ES-I3 (cell line): ENCODE results near the gene THADA.

ENCODE experiments used
- H3K36me3 ChIP-seq: 2 replicates; pipeline ENCODE4 v1.6.1; 2013; ENCODE audit warnings: mild to moderate bottlenecking, low read length, control low read depth, moderate library complexity; ENCODE audit not compliant: insufficient read depth
- H3K4me1 ChIP-seq: 2 replicates; pipeline ENCODE4 v1.6.1; 2013; ENCODE audit warnings: mild to moderate bottlenecking, control low read depth, low read length; ENCODE audit not compliant: insufficient read depth
- H3K9ac ChIP-seq: 2 replicates; pipeline ENCODE4 v1.6.1; 2013; ENCODE audit warnings: low read depth, mild to moderate bottlenecking, low read length, moderate library complexity
- H3K9me3 ChIP-seq: 2 replicates; pipeline ENCODE4 v1.6.1; 2013; ENCODE audit warnings: mild to moderate bottlenecking, low read length, moderate library complexity; ENCODE audit not compliant: control insufficient read depth, insufficient read depth

The THADA gene

DNA sequence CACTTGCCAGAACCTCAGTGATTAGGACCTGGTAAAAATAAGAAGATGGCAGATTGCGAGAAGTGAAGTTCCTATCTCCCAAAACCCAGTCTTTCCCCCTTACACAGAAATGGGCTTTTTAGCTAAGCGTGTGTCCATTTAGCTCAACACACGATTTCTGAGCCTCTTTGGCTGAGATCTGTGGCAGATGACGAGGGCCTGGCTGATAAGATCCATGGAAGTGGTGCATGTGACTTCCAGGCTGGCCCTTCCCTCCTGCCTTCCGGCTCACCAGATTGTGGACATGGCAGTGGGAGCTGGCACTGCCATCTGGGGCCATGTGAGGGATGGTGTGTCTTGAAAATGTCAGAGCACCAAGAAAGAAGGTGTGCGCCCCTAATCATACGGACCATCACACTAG lies 328.5 kb downstream of the THADA start:
- no peak overlapping the region for H3K9ac ChIP-seq
- H3K36me3 ChIP-seq, result no peaks in the 10 kb centered on the region
- H3K4me1 ChIP-seq, result no peaks in the 10 kb centered on the region; the same call in 1 of the 2 replicates
- H3K9me3 ChIP-seq, result no peaks in the 10 kb centered on the region

GRCh38 chr2:43266711-43267111 lies 329.1 kb downstream of the THADA start:
- H3K36me3 ChIP-seq, result no peaks in the 10 kb centered on the region
- no peaks in the 10 kb centered on the region for H3K9me3 ChIP-seq
- no peaks in the 10 kb centered on the region; the same call in 1 of the 2 replicates for H3K4me1 ChIP-seq
- no peak overlapping the region for H3K9ac ChIP-seq

GRCh38 chr2:43265421-43265820 lies 330.4 kb downstream of the THADA start:
- no peaks in the 10 kb centered on the region; the same call in 1 of the 2 replicates for H3K4me1 ChIP-seq
- H3K36me3 ChIP-seq, result no peaks in the 10 kb centered on the region
- no peaks in the 10 kb centered on the region for H3K9me3 ChIP-seq
- H3K9ac ChIP-seq, result no peak overlapping the region

GRCh38 chr2:43265001-43265400 lies 330.8 kb downstream of the THADA start:
- no peaks in the 10 kb centered on the region for H3K9me3 ChIP-seq
- no peaks in the 10 kb centered on the region; the same call in 1 of the 2 replicates for H3K4me1 ChIP-seq
- no peaks in the 10 kb centered on the region for H3K36me3 ChIP-seq
- no peak overlapping the region for H3K9ac ChIP-seq

- Histone ChIP-seq H3K9ac (no peak overlapping the region), H3K4me1 (no peaks in the 10 kb centered on the region), H3K9me3 (no peaks in the 10 kb centered on the region), H3K36me3 (no peaks in the 10 kb centered on the region; the same call in 1 of the 2 replicates)
Observed at GRCh38 chr2:43262951-43263350, 332.9 kb downstream of the THADA start.

DNA sequence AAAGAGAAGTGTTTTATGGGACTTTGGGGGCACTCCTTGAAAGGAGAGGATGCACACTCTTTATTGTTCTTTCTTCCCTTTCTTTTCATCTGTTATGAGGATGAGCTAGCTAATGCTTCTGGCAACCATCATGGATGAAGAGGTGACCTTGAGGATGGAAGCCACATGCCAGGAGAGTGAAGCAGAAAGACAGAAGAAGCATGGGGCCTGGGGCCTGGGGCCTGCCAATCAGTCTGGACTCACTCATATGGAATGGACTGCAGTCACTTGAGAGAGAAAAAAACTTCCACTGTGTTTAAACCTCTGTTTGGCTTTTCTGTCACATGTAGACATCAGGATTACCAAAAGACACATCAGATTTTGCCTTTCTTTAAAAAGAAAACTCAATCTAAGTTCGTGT lies 333.6 kb downstream of the THADA start:
- Histone ChIP-seq H3K9ac (no peak overlapping the region), H3K36me3 (no peaks in the 10 kb centered on the region; the same call in 1 of the 2 replicates), H3K9me3 (no peaks in the 10 kb centered on the region), H3K4me1 (no peaks in the 10 kb centered on the region)

GRCh38 chr2:43259512-43259911 lies 336.3 kb downstream of the THADA start:
- Histone ChIP-seq H3K9ac (no peak overlapping the region), H3K4me1 (no peaks in the 10 kb centered on the region), H3K9me3 (no peaks in the 10 kb centered on the region), H3K36me3 (no peaks in the 10 kb centered on the region; the same call in 1 of the 2 replicates)

DNA sequence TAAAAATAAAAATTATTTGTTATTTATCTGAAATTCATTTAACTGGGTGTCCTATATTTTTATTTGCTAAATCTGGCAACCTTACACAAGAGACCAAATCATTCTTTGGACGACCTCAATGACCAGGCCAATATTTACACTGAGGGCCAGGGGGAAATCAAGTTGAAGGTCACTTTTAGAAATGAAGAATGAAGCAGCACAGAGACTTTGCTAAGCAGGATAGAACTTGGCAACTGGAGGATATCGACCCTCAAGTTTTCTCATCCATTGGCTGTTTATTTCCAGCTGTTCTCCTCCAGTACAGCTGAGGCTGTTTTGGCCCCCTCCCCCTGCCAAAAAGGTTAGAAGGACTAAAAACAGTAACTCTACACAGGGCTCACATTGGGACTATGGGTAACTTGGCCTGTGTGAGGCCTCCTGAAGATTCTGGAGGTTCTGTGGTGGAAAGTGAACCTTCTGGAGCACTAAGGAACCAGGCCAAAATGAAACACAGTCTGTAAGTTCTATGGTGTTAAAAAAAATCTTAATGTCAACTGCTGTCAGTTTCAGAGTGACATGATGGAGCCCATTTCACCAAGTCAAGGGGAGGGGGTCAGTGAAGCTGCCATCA lies 337.2 kb downstream of the THADA start:
- Histone ChIP-seq H3K4me1 (no peaks in the 10 kb centered on the region), H3K36me3 (no peaks in the 10 kb centered on the region; the same call in 1 of the 2 replicates), H3K9ac (no peak overlapping the region), H3K9me3 (no peaks in the 10 kb centered on the region)

- H3K9ac ChIP-seq, result no peak overlapping the region
- no peaks in the 10 kb centered on the region; the same call in 1 of the 2 replicates for H3K36me3 ChIP-seq
- H3K9me3 ChIP-seq, result no peaks in the 10 kb centered on the region
- H3K4me1 ChIP-seq, result peaks cover 5% of the 10 kb centered on the region
Observed at GRCh38 chr2:43255296-43255910, 340.4 kb downstream of the THADA start.

DNA sequence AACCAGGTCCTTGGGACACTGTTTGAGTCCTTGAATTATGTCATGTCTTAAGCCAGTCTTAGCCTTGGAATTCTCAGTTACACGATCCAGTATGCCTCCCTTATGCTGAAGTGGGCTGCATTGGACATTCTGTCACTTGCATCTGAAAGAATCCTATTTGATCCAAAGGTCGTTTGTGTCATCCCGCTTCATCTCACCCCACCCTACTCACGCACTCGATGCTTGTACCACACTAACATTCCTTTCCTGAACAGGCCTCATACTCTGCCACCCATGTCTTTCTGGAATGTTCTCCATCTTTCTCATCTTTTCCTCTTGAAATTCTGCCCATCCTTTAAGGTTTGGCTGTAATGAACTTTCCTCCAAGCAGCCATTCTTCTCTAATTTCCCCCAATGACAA lies 341.5 kb downstream of the THADA start:
- H3K4me1 ChIP-seq, result peaks cover 5% of the 10 kb centered on the region
- H3K36me3 ChIP-seq, result no peaks in the 10 kb centered on the region; the same call in 1 of the 2 replicates
- H3K9ac ChIP-seq, result no peak overlapping the region
- H3K9me3 ChIP-seq, result no peaks in the 10 kb centered on the region

DNA sequence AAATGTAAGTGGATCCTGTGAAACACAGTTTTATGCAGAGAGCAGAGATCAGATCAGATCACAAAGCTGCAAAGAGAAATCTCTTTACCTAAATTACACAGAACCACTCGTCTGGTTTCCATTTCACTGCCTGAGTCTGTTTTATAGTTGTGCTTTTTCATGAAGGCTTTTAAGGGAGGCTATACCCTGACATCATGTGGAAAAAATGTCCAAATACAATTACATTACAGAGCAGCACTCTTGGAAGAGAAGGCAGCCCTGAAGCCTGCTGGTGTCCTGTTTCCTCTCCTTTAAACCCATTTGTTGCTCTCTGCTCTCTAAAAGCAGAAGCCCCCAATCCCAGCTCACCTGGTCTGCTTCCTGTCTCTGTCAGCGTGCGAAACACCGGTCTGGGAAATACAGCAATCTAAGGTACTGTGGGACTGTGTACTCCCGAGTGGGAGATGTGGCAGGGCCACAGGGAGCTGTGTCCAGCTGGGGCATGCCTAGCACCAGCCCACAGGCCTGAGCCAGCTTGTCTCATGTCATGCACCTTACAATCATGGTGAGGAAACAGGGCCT lies 344.6 kb downstream of the THADA start:
- Histone ChIP-seq H3K9ac (no peak overlapping the region), H3K4me1 (peaks cover 11% of the 10 kb centered on the region), H3K9me3 (no peaks in the 10 kb centered on the region), H3K36me3 (no peaks in the 10 kb centered on the region)

DNA sequence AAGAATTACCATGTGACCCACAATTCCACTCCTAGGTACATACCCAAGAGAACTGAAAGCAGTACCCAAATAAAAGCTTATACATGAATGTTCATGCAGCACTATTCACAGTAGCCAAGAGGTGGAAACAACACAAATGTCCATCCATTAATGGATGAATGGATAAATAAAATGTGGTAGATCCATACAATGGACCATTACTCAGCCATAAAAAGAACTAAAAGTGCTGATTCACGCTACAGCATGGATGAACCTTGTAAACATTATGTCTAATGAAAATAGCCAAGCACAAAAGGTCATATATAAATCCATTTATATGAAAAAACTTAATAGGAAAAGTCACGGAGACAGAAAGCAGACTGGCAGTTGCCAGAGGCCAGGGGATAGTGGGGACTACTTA lies 345.8 kb downstream of the THADA start:
- Histone ChIP-seq H3K9ac (no peak overlapping the region), H3K9me3 (no peaks in the 10 kb centered on the region), H3K36me3 (no peaks in the 10 kb centered on the region), H3K4me1 (peaks cover 11% of the 10 kb centered on the region)

GRCh38 chr2:43248621-43249020 lies 347.2 kb downstream of the THADA start:
- Histone ChIP-seq H3K36me3 (no peaks in the 10 kb centered on the region), H3K4me1 (peaks cover 11% of the 10 kb centered on the region), H3K9ac (no peak overlapping the region), H3K9me3 (no peaks in the 10 kb centered on the region)

DNA sequence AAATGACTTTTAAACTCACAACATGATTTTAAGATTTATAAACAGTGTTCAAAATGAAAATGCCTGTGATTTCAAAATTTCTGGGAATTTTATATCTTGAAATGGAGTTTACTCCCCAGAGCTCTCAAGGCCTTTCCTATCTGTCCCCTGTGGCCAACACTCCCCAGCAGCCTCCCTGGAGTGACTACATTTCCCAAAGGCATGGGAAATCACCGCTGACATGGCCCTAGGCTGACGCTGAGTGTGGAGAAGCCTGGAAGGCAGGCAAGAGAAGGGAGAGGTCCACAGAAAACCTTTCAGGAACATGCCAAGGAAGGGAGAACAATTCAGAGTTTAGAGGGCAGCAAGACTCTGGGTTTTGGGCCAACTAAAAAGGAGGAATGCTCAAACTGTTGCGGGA lies 349.2 kb downstream of the THADA start:
- no peaks in the 10 kb centered on the region for H3K36me3 ChIP-seq
- H3K9ac ChIP-seq, result no peak overlapping the region
- no peaks in the 10 kb centered on the region for H3K9me3 ChIP-seq
- peaks cover 11% of the 10 kb centered on the region for H3K4me1 ChIP-seq

DNA sequence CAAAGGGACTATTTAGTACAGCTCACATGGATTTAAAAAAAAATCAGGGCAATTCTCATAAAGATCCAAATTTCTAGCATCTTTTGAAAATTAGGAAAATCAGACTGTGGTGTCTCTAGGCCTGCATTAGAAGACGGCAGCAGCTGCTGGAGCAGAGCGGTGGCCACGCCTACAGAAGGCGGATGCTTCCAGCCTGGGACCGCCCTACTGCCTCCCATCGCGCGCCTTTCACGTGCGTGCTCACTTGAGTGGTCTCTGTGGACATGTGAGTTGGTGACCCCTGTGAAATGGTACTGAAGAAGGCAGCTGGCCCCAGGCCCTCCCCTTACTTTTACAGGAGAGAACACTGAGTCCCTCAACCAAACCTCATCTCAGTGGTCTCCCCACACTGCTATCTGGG lies 354.3 kb downstream of the THADA start:
- Histone ChIP-seq H3K9ac (no peak overlapping the region), H3K4me1 (no peaks in the 10 kb centered on the region), H3K9me3 (no peaks in the 10 kb centered on the region), H3K36me3 (no peaks in the 10 kb centered on the region)
